ENCODE results near the gene CLK2. TPM values are rescaled to one million over a fixed set of nuclear protein-coding genes. Genes with fewer than 3 reads are reported as not detected.
A peak's percentile ranks its signal among the peaks of the same experiment; 100 is the strongest.

CLK2 gene
- total and polyA plus RNA-seq, 9 of the 15 experiments (the other 6 are each of a cell fraction or from before 2014, with no cell fraction given): 13.5 to 81.4 (median 39.6) TPM

DNA sequence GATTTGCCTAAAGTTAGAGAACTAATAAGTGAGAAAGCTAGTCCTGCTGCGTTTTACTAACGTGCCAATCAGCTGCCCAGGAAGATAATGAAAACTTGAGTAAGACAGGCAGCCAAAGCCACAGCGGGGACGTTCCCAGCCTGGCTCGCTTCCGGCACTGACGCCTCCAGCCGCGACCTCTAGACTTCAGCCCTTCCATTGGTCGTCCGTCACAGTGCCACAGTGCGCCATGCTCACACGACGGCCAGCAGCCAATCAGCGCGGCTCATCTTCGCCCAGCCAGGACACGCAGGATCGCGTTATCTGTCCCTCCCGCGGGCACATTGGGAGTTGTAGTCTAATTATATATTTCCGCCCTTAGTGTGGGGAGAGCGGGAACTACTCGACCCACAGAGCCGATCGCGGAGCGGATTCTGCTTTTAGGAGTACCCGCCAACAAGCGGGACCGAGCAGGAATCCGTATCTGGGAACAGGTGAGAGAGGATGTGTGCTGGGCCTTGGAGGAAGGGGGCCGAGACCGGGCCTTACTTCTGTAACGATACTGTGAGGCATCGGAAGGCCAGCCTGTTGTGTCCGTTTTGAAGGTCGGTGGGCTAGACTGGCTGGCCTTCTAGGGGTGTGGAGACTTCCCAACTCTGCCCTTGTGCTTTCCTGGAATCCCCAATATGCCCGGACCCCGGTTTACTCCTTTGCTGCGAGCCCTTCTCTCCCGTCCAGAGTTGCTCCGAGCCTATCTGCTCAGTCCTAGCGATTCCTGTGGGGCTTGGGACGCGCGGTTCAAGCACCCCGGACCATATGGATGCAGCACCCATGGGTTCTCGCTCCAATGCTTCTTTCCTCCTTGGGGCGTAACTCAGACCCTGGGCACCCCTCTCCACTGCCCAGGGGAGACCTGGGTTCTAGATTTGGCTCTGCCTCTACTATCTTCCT, 35.5 kb upstream of the CLK2 start, which contains the start of gene FDPS (continued):
- TF ChIP-seq, protein P1, sequence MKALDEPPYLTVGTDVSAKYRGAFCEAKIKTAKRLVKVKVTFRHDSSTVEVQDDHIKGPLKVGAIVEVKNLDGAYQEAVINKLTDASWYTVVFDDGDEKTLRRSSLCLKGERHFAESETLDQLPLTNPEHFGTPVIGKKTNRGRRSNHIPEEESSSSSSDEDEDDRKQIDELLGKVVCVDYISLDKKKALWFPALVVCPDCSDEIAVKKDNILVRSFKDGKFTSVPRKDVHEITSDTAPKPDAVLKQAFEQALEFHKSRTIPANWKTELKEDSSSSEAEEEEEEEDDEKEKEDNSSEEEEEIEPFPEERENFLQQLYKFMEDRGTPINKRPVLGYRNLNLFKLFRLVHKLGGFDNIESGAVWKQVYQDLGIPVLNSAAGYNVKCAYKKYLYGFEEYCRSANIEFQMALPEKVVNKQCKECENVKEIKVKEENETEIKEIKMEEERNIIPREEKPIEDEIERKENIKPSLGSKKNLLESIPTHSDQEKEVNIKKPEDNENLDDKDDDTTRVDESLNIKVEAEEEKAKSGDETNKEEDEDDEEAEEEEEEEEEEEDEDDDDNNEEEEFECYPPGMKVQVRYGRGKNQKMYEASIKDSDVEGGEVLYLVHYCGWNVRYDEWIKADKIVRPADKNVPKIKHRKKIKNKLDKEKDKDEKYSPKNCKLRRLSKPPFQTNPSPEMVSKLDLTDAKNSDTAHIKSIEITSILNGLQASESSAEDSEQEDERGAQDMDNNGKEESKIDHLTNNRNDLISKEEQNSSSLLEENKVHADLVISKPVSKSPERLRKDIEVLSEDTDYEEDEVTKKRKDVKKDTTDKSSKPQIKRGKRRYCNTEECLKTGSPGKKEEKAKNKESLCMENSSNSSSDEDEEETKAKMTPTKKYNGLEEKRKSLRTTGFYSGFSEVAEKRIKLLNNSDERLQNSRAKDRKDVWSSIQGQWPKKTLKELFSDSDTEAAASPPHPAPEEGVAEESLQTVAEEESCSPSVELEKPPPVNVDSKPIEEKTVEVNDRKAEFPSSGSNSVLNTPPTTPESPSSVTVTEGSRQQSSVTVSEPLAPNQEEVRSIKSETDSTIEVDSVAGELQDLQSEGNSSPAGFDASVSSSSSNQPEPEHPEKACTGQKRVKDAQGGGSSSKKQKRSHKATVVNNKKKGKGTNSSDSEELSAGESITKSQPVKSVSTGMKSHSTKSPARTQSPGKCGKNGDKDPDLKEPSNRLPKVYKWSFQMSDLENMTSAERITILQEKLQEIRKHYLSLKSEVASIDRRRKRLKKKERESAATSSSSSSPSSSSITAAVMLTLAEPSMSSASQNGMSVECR (CRISPR knock-in tag; IDR thresholded peaks at IDR 0.05): peak; percentile 89
- TF ChIP-seq SAP30 (IDR thresholded peaks at IDR 0.05; ENCODE audit: borderline replicate concordance, insufficient read depth, low read depth, low read length, poor library complexity, severe bottlenecking) (no peak), NELFE (IDR thresholded peaks at IDR 0.05; ENCODE audit: insufficient read depth, insufficient read length) (no peak), POLR2A (conservative IDR thresholded peaks at IDR 0.05) (peak; percentile 89), BHLHE40 (IDR thresholded peaks at IDR 0.05; ENCODE audit: low read length) (peak; percentile 80; the same call in 1 of the 2 replicates), HNRNPL (IDR thresholded peaks at IDR 0.05; ENCODE audit: low read depth, low read length) (peak; percentile 54; the same call in 1 of the 2 replicates)
- TF ChIP-seq, protein P2, sequence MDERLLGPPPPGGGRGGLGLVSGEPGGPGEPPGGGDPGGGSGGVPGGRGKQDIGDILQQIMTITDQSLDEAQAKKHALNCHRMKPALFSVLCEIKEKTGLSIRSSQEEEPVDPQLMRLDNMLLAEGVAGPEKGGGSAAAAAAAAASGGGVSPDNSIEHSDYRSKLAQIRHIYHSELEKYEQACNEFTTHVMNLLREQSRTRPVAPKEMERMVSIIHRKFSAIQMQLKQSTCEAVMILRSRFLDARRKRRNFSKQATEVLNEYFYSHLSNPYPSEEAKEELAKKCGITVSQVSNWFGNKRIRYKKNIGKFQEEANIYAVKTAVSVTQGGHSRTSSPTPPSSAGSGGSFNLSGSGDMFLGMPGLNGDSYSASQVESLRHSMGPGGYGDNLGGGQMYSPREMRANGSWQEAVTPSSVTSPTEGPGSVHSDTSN (CRISPR knock-in tag; IDR thresholded peaks at IDR 0.05; ENCODE audit: low read depth): no peak
- TF ChIP-seq, protein P2 (tag; conservative IDR thresholded peaks at IDR 0.05; ENCODE audit: low read depth): peak; percentile 67
- TF ChIP-seq, protein P3, sequence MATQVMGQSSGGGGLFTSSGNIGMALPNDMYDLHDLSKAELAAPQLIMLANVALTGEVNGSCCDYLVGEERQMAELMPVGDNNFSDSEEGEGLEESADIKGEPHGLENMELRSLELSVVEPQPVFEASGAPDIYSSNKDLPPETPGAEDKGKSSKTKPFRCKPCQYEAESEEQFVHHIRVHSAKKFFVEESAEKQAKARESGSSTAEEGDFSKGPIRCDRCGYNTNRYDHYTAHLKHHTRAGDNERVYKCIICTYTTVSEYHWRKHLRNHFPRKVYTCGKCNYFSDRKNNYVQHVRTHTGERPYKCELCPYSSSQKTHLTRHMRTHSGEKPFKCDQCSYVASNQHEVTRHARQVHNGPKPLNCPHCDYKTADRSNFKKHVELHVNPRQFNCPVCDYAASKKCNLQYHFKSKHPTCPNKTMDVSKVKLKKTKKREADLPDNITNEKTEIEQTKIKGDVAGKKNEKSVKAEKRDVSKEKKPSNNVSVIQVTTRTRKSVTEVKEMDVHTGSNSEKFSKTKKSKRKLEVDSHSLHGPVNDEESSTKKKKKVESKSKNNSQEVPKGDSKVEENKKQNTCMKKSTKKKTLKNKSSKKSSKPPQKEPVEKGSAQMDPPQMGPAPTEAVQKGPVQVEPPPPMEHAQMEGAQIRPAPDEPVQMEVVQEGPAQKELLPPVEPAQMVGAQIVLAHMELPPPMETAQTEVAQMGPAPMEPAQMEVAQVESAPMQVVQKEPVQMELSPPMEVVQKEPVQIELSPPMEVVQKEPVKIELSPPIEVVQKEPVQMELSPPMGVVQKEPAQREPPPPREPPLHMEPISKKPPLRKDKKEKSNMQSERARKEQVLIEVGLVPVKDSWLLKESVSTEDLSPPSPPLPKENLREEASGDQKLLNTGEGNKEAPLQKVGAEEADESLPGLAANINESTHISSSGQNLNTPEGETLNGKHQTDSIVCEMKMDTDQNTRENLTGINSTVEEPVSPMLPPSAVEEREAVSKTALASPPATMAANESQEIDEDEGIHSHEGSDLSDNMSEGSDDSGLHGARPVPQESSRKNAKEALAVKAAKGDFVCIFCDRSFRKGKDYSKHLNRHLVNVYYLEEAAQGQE (IDR thresholded peaks at IDR 0.05; ENCODE audit: borderline replicate concordance): 0 out of 2 replicates have a peak, but pooled peaks have one; percentile 33
- TF ChIP-seq, protein P3 (CRISPR knock-in tag; IDR thresholded peaks at IDR 0.05; ENCODE audit: low read depth): no peak
